DOHH2 (cell line): Measurements from ENCODE around the gene GPC5.

Experiments used
- CTCF ChIP-seq: fragments of 200-600 bp; sonication (generic); IDR thresholded peaks from one replicate; pipeline ENCODE4 v1.5.1; 2014; ENCODE audit warnings: antibody characterized with exemption, mild to moderate bottlenecking, low read depth, low read length; ENCODE audit not compliant: poor library complexity, severe bottlenecking
- EZH2phosphoT487 ChIP-seq: fragments of 200-600 bp; sonication (generic); IDR thresholded peaks from 2 replicates; pipeline ENCODE4 v1.6.1; 2017; ENCODE audit warnings: borderline replicate concordance, mild to moderate bottlenecking, antibody characterized with exemption, low read length, moderate library complexity, mixed read lengths

GRCh38 chr13:92312823-92313222, 914.4 kb downstream of the GPC5 start:
- TF ChIP-seq CTCF: no peak
- no peak for TF ChIP-seq EZH2phosphoT487
